Progenitor cell of endocrine pancreas (in vitro differentiated cells): Measurements from ENCODE around the gene PARVB. TPM values are rescaled to one million over a fixed set of nuclear protein-coding genes. Genes with fewer than 3 reads are reported as not detected.

Experiments used
- DNase-seq: peaks from one replicate; pipeline ENCODE4 v3.0.0; 2021; ENCODE audit warnings: low spot score; ENCODE audit not compliant: unreplicated experiment
- H3K27ac Mint-ChIP-seq: 2 replicates; pipeline ENCODE4 v1.8.0; 2021; ENCODE audit warnings: mild to moderate bottlenecking, moderate library complexity, mixed read lengths
- H3K27me3 Mint-ChIP-seq: 2 replicates; pipeline ENCODE4 v1.8.0; 2021; ENCODE audit warnings: mixed read lengths
- H3K36me3 Mint-ChIP-seq: 2 replicates; pipeline ENCODE4 v1.8.0; 2022; ENCODE audit warnings: mixed read lengths; ENCODE audit not compliant: insufficient read depth
- H3K4me1 Mint-ChIP-seq: 2 replicates; pipeline ENCODE4 v1.8.0; 2021; ENCODE audit warnings: low read depth, mixed read lengths
- H3K4me3 Mint-ChIP-seq: 2 replicates; pipeline ENCODE4 v1.8.0; 2021; ENCODE audit warnings: low read depth, mild to moderate bottlenecking, moderate library complexity, mixed read lengths
- H3K9me3 Mint-ChIP-seq: 2 replicates; pipeline ENCODE4 v1.8.0; 2021; ENCODE audit warnings: low read depth, mixed read lengths
- CTCF ChIP-seq: fragments of 200-600 bp; sonication (generic); IDR thresholded peaks from one replicate; pipeline ENCODE4 v1.5.0; 2021; ENCODE audit warnings: antibody characterized with exemption, mild to moderate bottlenecking; ENCODE audit not compliant: unreplicated experiment
- total RNA-seq: library from RNA; stranded (reverse); gene quantifications from 2 replicates; pipeline ENCODE4 v1.2.1, GENCODE V29; 2021

PARVB gene
- total RNA-seq, 1 donor from 2014 or later, result 11.8 TPM

GRCh38 chr22:44209343-44209742 lies 185.2 kb downstream of the PARVB start:
- Mint-ChIP-seq H3K36me3 (no peaks in the 10 kb centered on the region), H3K4me3 (no peak overlapping the region), H3K27me3 (peaks cover 26% of the 10 kb centered on the region), H3K27ac (no peak overlapping the region), H3K4me1 (no peaks in the 10 kb centered on the region), H3K9me3 (peaks cover 3% of the 10 kb centered on the region)
- no peak for TF ChIP-seq CTCF
- DNase-seq, result no peak

GRCh38 chr22:44210722-44211121 lies 186.6 kb downstream of the PARVB start:
- DNase-seq, result no peak
- no peak overlapping the region for H3K4me3 Mint-ChIP-seq
- no peak for TF ChIP-seq CTCF
- no peaks in the 10 kb centered on the region for H3K4me1 Mint-ChIP-seq
- H3K9me3 Mint-ChIP-seq, result peaks cover 3% of the 10 kb centered on the region
- H3K27me3 Mint-ChIP-seq, result peaks cover 26% of the 10 kb centered on the region
- no peaks in the 10 kb centered on the region for H3K36me3 Mint-ChIP-seq
- H3K27ac Mint-ChIP-seq, result no peak overlapping the region

- no peak for TF ChIP-seq CTCF
- H3K27me3 Mint-ChIP-seq, result peaks cover 26% of the 10 kb centered on the region
- DNase-seq, result no peak
- H3K36me3 Mint-ChIP-seq, result no peaks in the 10 kb centered on the region
- no peak overlapping the region for H3K27ac Mint-ChIP-seq
- no peaks in the 10 kb centered on the region for H3K4me1 Mint-ChIP-seq
- H3K4me3 Mint-ChIP-seq, result no peak overlapping the region
- peaks cover 3% of the 10 kb centered on the region for H3K9me3 Mint-ChIP-seq
Measured at GRCh38 chr22:44211256-44211945, 187.3 kb downstream of the PARVB start.

GRCh38 chr22:44211946-44212930 lies 188.1 kb downstream of the PARVB start:
- peaks cover 3% of the 10 kb centered on the region for H3K9me3 Mint-ChIP-seq
- H3K27me3 Mint-ChIP-seq, result peaks cover 26% of the 10 kb centered on the region
- no peaks in the 10 kb centered on the region for H3K4me1 Mint-ChIP-seq
- no peak for TF ChIP-seq CTCF
- no peak for DNase-seq
- no peak overlapping the region for H3K27ac Mint-ChIP-seq
- H3K36me3 Mint-ChIP-seq, result no peaks in the 10 kb centered on the region
- no peak overlapping the region for H3K4me3 Mint-ChIP-seq

GRCh38 chr22:44212936-44213335 lies 188.8 kb downstream of the PARVB start:
- Mint-ChIP-seq H3K4me1 (no peaks in the 10 kb centered on the region), H3K4me3 (no peak overlapping the region), H3K27ac (no peak overlapping the region), H3K27me3 (peaks cover 26% of the 10 kb centered on the region), H3K9me3 (peaks cover 3% of the 10 kb centered on the region), H3K36me3 (no peaks in the 10 kb centered on the region)
- TF ChIP-seq CTCF, result no peak
- DNase-seq, result no peak
